Measurements from ENCODE around the gene MRPS2. TPM values are rescaled to one million over a fixed set of nuclear protein-coding genes. Genes with fewer than 3 reads are reported as not detected.

The MRPS2 gene
- total RNA-seq, 1 donor from 2014 or later = 50.1 TPM

- H3K27ac ChIP-seq = no peak overlapping the region
- no peak overlapping the region for H3K4me3 ChIP-seq
- intact Hi-C loops (cut with DNase I) = no loop called here
- H3K36me3 ChIP-seq = no peaks in the 10 kb centered on the region
- DNase-seq (ENCODE audit: extremely low spot score in 2 of 2) = no peak
- H3K9me3 ChIP-seq = no peaks in the 10 kb centered on the region
- no peak for TF ChIP-seq POLR2A (IDR thresholded peaks at IDR 0.05)
- TF ChIP-seq POLR2AphosphoS5 (IDR thresholded peaks at IDR 0.05; ENCODE audit: insufficient read depth in 1 of 2, low read depth in 1 of 2) = no peak
- TF ChIP-seq CTCF (IDR thresholded peaks at IDR 0.05) = no peak
- H3K4me1 ChIP-seq = no peaks in the 10 kb centered on the region
- H3K27me3 ChIP-seq = no peaks in the 10 kb centered on the region
Measured at GRCh38 chr9:135550344-135550918, 49.9 kb downstream of the MRPS2 start.

- no peaks in the 10 kb centered on the region for H3K9me3 ChIP-seq
- H3K27ac ChIP-seq = no peak overlapping the region
- intact Hi-C loops (cut with DNase I) = no loop called here
- H3K36me3 ChIP-seq = no peaks in the 10 kb centered on the region
- TF ChIP-seq POLR2A (IDR thresholded peaks at IDR 0.05) (no peak), POLR2AphosphoS5 (IDR thresholded peaks at IDR 0.05; ENCODE audit: insufficient read depth in 1 of 2, low read depth in 1 of 2) (no peak), CTCF (IDR thresholded peaks at IDR 0.05) (no peak)
- H3K4me3 ChIP-seq = no peak overlapping the region
- H3K27me3 ChIP-seq = no peaks in the 10 kb centered on the region
- no peaks in the 10 kb centered on the region for H3K4me1 ChIP-seq
- DNase-seq (ENCODE audit: extremely low spot score in 2 of 2) = no peak
Measured at GRCh38 chr9:135551031-135551430, 50.5 kb downstream of the MRPS2 start.

- H3K9me3 ChIP-seq = no peaks in the 10 kb centered on the region
- no peaks in the 10 kb centered on the region for H3K4me1 ChIP-seq
- no peak overlapping the region for H3K4me3 ChIP-seq
- no peak for DNase-seq (ENCODE audit: extremely low spot score in 2 of 2)
- intact Hi-C loops (cut with DNase I) = no loop called here
- no peak overlapping the region for H3K27ac ChIP-seq
- no peaks in the 10 kb centered on the region for H3K27me3 ChIP-seq
- no peaks in the 10 kb centered on the region for H3K36me3 ChIP-seq
- TF ChIP-seq POLR2A (IDR thresholded peaks at IDR 0.05) = no peak
- no peak for TF ChIP-seq CTCF (IDR thresholded peaks at IDR 0.05)
- no peak for TF ChIP-seq POLR2AphosphoS5 (IDR thresholded peaks at IDR 0.05; ENCODE audit: insufficient read depth in 1 of 2, low read depth in 1 of 2)
Measured at GRCh38 chr9:135551456-135551855, 51.0 kb downstream of the MRPS2 start.

GRCh38 chr9:135552021-135552697, 51.7 kb downstream of the MRPS2 start:
- Histone ChIP-seq H3K36me3 (no peaks in the 10 kb centered on the region), H3K4me3 (no peak overlapping the region), H3K27ac (no peak overlapping the region), H3K27me3 (no peaks in the 10 kb centered on the region), H3K4me1 (no peaks in the 10 kb centered on the region), H3K9me3 (no peaks in the 10 kb centered on the region)
- DNase-seq (ENCODE audit: extremely low spot score in 2 of 2) = no peak
- TF ChIP-seq CTCF (IDR thresholded peaks at IDR 0.05) (no peak), POLR2AphosphoS5 (IDR thresholded peaks at IDR 0.05; ENCODE audit: insufficient read depth in 1 of 2, low read depth in 1 of 2) (no peak), POLR2A (IDR thresholded peaks at IDR 0.05) (no peak)
- intact Hi-C loops (cut with DNase I) = no loop called here

GRCh38 chr9:135552698-135553171, 52.3 kb downstream of the MRPS2 start:
- DNase-seq (ENCODE audit: extremely low spot score in 2 of 2) = no peak
- H3K4me3 ChIP-seq = no peak overlapping the region
- H3K4me1 ChIP-seq = no peaks in the 10 kb centered on the region
- no peaks in the 10 kb centered on the region for H3K36me3 ChIP-seq
- intact Hi-C loops (cut with DNase I) = no loop called here
- TF ChIP-seq POLR2A (IDR thresholded peaks at IDR 0.05) (no peak), CTCF (IDR thresholded peaks at IDR 0.05) (no peak), POLR2AphosphoS5 (IDR thresholded peaks at IDR 0.05; ENCODE audit: insufficient read depth in 1 of 2, low read depth in 1 of 2) (no peak)
- H3K27me3 ChIP-seq = no peaks in the 10 kb centered on the region
- no peaks in the 10 kb centered on the region for H3K9me3 ChIP-seq
- H3K27ac ChIP-seq = no peak overlapping the region

Data from vagina (tissue), 2 donors.